Activated naive CD4-positive, alpha-beta T cell treated with anti-CD3 and anti-CD28 coated beads, Interleukin-2, amount 50 U/mL, for 24 hours (primary cell): ENCODE results near the gene MTMR3.
A peak's percentile ranks its signal among the peaks of the same experiment; 100 is the strongest.

ENCODE experiments used
- H3K27ac Mint-ChIP-seq: one replicate; pipeline ENCODE4 v1.8.0; 2021; ENCODE audit warnings: mild to moderate bottlenecking, mixed read lengths
- H3K27me3 Mint-ChIP-seq: one replicate; pipeline ENCODE4 v1.8.0; 2021; ENCODE audit warnings: mixed read lengths
- H3K36me3 Mint-ChIP-seq: one replicate; pipeline ENCODE4 v1.8.0; 2021; ENCODE audit warnings: mixed read lengths
- H3K4me1 Mint-ChIP-seq: one replicate; pipeline ENCODE4 v1.8.0; 2021; ENCODE audit warnings: mixed read lengths
- H3K4me3 Mint-ChIP-seq: one replicate; pipeline ENCODE4 v1.8.0; 2021; ENCODE audit warnings: mild to moderate bottlenecking, mixed read lengths
- H3K9me3 Mint-ChIP-seq: one replicate; pipeline ENCODE4 v1.8.0; 2021; ENCODE audit warnings: mixed read lengths

MTMR3 gene

DNA sequence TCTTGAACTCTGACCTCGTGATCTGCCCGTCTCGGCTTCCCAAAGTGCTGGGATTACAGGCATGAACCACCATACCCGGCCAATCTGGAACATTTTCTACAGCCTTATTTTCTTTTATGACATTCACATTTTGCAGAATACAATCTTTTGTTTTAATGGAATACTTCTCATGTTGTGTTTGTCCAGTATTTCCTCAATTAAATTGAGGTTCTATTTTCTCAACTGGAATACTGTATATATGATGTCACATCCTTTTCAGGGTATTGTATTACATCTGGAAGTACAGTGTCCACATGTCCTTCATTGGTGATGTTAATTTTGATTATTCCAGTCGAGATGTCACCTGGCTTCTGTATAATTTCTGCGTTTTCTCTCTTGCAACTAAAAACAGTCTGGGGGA, 106.5 kb downstream of the MTMR3 start:
- no peak overlapping the region for H3K27ac Mint-ChIP-seq
- no peak overlapping the region for H3K4me3 Mint-ChIP-seq
- no peaks in the 10 kb centered on the region for H3K27me3 Mint-ChIP-seq
- H3K9me3 Mint-ChIP-seq, result no peaks in the 10 kb centered on the region
- H3K4me1 Mint-ChIP-seq, result peaks cover 9% of the 10 kb centered on the region
- peaks cover 8% of the 10 kb centered on the region for H3K36me3 Mint-ChIP-seq

DNA sequence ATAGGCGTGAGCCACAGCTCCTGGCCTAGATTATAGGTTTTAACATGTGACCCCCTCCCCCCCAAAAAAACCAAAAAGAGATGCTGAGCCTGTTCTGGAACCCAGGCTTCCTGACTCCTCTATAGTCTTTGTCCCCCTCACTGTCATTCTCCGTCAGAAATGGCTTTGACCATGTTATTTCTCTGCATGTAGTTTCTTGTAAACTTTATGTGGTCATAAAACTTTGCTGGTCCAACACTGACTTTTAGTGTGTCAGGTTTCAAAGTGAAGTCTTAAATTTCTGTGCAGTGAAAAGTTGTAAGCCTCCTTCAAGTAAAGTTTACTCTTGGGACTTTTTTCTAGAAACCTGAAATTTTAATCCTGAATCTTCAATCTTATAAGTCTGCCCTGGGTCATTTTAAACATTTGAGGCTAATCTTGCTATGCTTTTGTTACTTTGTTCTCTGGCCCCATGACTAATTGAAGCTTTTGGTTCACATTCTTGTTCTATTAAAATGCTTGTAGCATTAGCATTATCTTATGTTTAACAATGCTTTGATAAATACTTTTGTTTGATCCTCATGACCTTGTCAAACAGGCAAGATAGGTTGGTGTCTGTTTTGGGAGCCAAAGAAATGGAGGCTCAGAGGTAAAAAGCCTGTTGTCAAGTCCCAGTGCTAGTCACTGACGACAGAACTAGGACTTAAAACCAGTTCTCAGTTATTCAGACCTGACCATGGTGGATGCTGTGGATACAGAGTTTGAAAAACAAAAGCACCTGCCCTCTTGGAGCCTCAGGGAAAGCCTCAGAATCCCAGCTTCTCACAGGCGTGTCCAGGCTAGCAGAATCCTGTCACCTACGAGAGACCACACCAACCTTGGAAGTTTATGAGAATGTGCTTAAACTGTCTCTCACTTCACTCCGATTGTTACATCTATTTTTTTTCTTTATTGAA, 109.6 kb downstream of the MTMR3 start:
- Mint-ChIP-seq H3K36me3 (peaks cover 8% of the 10 kb centered on the region), H3K27ac (no peak overlapping the region), H3K9me3 (no peaks in the 10 kb centered on the region), H3K4me1 (peaks cover 24% of the 10 kb centered on the region), H3K4me3 (no peak overlapping the region), H3K27me3 (no peaks in the 10 kb centered on the region)

GRCh38 chr22:29994027-29994715, 111.2 kb downstream of the MTMR3 start:
- Mint-ChIP-seq H3K4me3 (no peak overlapping the region), H3K4me1 (peaks cover 24% of the 10 kb centered on the region), H3K27me3 (no peaks in the 10 kb centered on the region), H3K36me3 (peaks cover 14% of the 10 kb centered on the region), H3K27ac (peak overlapping the region; percentile 88), H3K9me3 (no peaks in the 10 kb centered on the region)

GRCh38 chr22:29994943-29995342, 112.0 kb downstream of the MTMR3 start:
- Mint-ChIP-seq H3K4me3 (no peak overlapping the region), H3K4me1 (peaks cover 24% of the 10 kb centered on the region), H3K36me3 (peaks cover 14% of the 10 kb centered on the region), H3K27me3 (no peaks in the 10 kb centered on the region), H3K9me3 (no peaks in the 10 kb centered on the region), H3K27ac (peak overlapping the region; percentile 36)

GRCh38 chr22:29997107-29997506, 114.1 kb downstream of the MTMR3 start:
- H3K27ac Mint-ChIP-seq, result peak overlapping the region; percentile 41

DNA sequence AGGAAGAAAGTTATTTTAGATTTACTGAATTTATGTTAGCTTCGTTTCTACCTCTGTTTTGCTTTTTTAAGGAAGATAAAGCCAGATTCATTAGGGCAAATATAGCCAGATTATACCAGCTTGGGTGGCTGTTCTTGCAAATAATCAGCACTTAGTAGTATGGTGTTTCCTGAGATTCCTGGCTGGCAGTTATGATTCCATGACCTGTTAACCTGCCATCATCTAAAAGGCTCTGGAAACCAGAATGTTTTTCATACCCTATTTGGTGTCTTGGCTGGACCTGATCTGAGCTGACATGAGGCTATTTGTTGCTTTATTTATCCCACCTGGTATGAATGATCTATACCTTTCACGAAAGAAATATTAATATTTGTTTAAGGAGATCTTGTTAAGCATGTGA, 114.5 kb downstream of the MTMR3 start:
- Mint-ChIP-seq H3K4me3 (no peak overlapping the region), H3K36me3 (peaks cover 17% of the 10 kb centered on the region), H3K4me1 (peaks cover 33% of the 10 kb centered on the region), H3K27me3 (no peaks in the 10 kb centered on the region), H3K9me3 (no peaks in the 10 kb centered on the region), H3K27ac (no peak overlapping the region)

More at GRCh38 chr22:29997107-29997506, 114.1 kb downstream of the MTMR3 start:
- Mint-ChIP-seq H3K4me1 (peaks cover 33% of the 10 kb centered on the region), H3K27me3 (no peaks in the 10 kb centered on the region), H3K4me3 (no peak overlapping the region), H3K36me3 (peaks cover 17% of the 10 kb centered on the region), H3K9me3 (no peaks in the 10 kb centered on the region)

- no peak overlapping the region for H3K4me3 Mint-ChIP-seq
- no peaks in the 10 kb centered on the region for H3K27me3 Mint-ChIP-seq
- H3K27ac Mint-ChIP-seq, result peak overlapping the region; percentile 6
These were observed 115.8 kb downstream of the MTMR3 start for GRCh38 chr22:29998627-29999384.

DNA sequence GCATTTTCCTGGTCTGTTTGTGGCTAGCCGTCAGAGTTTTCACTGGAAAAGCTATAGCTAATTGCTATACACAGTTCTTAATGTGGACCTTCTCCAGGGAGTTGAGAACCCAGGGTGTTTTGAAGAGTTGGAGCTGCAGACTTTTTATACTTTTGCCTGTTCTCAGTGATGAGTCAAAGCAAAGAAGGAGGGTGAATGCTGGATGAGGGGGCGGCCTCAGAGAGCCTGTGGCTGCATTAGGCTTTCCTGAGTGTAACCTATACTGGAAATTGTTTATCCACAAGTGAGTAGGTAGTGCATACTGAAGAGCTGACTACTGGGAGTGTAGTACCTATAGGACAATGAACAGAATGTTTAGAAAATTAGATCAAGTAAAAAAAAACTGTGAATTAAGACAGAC, 117.6 kb downstream of the MTMR3 start:
- Mint-ChIP-seq H3K9me3 (no peaks in the 10 kb centered on the region), H3K4me3 (no peak overlapping the region), H3K27ac (peak overlapping the region; percentile 4), H3K4me1 (peaks cover 13% of the 10 kb centered on the region), H3K36me3 (peaks cover 12% of the 10 kb centered on the region), H3K27me3 (no peaks in the 10 kb centered on the region)

More at GRCh38 chr22:29998627-29999384, 115.8 kb downstream of the MTMR3 start:
- Mint-ChIP-seq H3K9me3 (no peaks in the 10 kb centered on the region), H3K4me1 (peaks cover 30% of the 10 kb centered on the region), H3K36me3 (peaks cover 16% of the 10 kb centered on the region)

DNA sequence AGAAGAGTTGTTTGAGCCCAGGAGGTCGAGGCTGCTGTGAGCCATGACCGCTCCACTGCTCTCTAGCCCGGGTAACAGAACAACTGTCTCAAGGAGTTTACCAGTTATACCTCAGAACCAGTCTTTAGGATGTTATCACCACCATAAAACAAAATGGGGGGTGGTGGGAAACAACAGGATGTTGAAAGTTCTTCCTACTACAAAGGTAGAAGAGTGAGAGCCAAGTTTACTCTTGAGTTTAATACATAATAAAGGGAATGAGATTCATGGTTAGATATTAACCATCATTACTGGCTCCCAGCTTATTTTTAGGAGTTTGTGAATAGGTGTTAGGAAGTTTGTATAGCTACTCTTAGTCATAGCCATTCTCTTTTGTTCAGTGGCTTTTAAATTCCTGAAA, 118.5 kb downstream of the MTMR3 start:
- Mint-ChIP-seq H3K4me3 (no peak overlapping the region), H3K27me3 (no peaks in the 10 kb centered on the region), H3K9me3 (no peaks in the 10 kb centered on the region), H3K4me1 (peaks cover 10% of the 10 kb centered on the region), H3K36me3 (peaks cover 10% of the 10 kb centered on the region), H3K27ac (peak overlapping the region; percentile 12)

DNA sequence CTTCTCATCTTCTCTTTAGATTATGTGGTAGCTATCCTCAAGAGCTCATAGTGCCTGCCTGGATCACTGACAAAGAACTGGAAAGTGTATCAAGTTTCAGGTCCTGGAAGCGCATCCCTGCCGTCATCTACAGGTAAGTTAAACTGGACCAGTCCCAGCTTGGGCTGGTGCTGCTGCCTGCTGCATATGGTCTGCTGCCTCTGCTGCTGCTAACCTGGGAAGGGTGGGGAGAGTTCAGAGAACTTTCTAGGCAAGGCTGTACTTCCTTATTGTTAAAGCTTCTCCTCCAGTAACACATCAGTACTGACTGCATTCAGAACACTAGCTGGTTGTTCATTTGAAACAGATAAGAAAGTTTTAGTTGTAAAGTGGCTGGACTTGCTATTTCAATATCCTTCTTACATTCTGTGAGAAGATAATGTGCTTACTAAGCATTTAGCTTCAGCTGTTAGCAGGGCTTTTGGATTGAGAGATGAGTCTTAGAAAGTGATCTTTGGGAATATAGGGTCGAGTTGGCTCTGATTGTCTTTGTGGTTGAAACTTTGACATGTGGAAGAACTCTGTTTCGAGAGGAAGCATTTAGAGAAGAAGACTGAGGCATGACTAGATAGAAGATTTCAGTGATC, 120.0 kb downstream of the MTMR3 start:
- Mint-ChIP-seq H3K27ac (peak overlapping the region; percentile 75), H3K27me3 (no peaks in the 10 kb centered on the region), H3K4me3 (no peak overlapping the region), H3K36me3 (peaks cover 10% of the 10 kb centered on the region), H3K9me3 (no peaks in the 10 kb centered on the region), H3K4me1 (peaks cover 10% of the 10 kb centered on the region)

- H3K27me3 Mint-ChIP-seq, result no peaks in the 10 kb centered on the region
- H3K27ac Mint-ChIP-seq, result no peak overlapping the region
- H3K36me3 Mint-ChIP-seq, result peaks cover 6% of the 10 kb centered on the region
- no peak overlapping the region for H3K4me3 Mint-ChIP-seq
- H3K9me3 Mint-ChIP-seq, result no peaks in the 10 kb centered on the region
- peaks cover 10% of the 10 kb centered on the region for H3K4me1 Mint-ChIP-seq
These were observed 121.1 kb downstream of the MTMR3 start for GRCh38 chr22:30004101-30004500.

DNA sequence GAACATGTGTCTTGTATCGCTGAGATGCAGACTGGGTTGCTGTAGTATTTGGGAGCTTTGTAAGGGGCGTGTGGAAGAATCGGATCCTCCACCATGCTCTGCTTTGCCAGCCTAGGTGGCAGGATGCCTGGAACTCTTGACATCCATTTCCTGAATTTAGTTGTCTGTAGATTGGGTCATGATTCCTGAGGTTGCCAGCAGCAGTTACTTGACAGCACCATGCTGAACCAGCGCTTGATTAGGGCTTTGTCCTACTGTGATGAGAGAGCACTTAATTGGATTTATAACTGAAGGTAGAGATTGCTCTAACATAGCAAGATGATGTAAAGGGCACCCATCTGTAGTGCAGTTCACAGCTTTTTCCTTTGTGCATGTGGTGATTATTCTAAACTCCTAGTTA, 121.7 kb downstream of the MTMR3 start:
- Mint-ChIP-seq H3K27ac (no peak overlapping the region), H3K9me3 (no peaks in the 10 kb centered on the region), H3K27me3 (no peaks in the 10 kb centered on the region), H3K4me1 (peaks cover 10% of the 10 kb centered on the region), H3K4me3 (no peak overlapping the region), H3K36me3 (peaks cover 4% of the 10 kb centered on the region)

- Mint-ChIP-seq H3K27ac (peak overlapping the region; percentile 14), H3K9me3 (no peaks in the 10 kb centered on the region), H3K4me1 (peaks cover 9% of the 10 kb centered on the region), H3K27me3 (no peaks in the 10 kb centered on the region), H3K36me3 (peaks cover 4% of the 10 kb centered on the region), H3K4me3 (no peak overlapping the region)
These were observed 122.4 kb downstream of the MTMR3 start for GRCh38 chr22:30005213-30005857.

GRCh38 chr22:30007361-30007760, 124.4 kb downstream of the MTMR3 start:
- Mint-ChIP-seq H3K4me3 (no peak overlapping the region), H3K27me3 (no peaks in the 10 kb centered on the region), H3K4me1 (no peaks in the 10 kb centered on the region), H3K27ac (no peak overlapping the region), H3K36me3 (peaks cover 3% of the 10 kb centered on the region), H3K9me3 (no peaks in the 10 kb centered on the region)

DNA sequence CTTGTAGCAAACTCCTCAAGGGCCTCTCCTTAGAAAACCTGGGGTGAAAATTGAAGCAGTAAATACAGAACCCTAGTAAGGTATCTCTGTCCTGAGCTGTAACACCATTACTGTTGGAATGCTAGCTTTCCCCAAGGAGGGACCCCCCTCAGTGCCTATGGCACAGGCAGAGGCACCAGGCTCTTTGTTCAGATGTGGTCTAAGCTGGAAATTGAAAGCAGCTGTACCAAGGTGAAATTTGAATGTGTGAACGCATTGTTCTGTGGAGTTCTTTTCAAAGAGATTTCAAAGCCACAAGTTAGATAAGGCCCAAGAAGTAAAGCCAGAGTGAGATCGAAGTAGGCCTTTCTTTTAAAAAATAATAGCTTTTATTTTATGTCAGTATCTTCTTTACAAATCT, 125.4 kb downstream of the MTMR3 start:
- no peak overlapping the region for H3K27ac Mint-ChIP-seq
- H3K9me3 Mint-ChIP-seq, result no peaks in the 10 kb centered on the region
- H3K36me3 Mint-ChIP-seq, result peaks cover 2% of the 10 kb centered on the region
- H3K4me1 Mint-ChIP-seq, result no peaks in the 10 kb centered on the region
- no peaks in the 10 kb centered on the region for H3K27me3 Mint-ChIP-seq
- no peak overlapping the region for H3K4me3 Mint-ChIP-seq
